ENCODE data around the gene NPVF. TPM values are rescaled to one million over a fixed set of nuclear protein-coding genes. Genes with fewer than 3 reads are reported as not detected.
A peak's percentile ranks its signal among the peaks of the same experiment; 100 is the strongest.

NPVF gene
- total RNA-seq, 1 experiment from 2014 or later: not detected

GRCh38 chr7:25207887-25208286 lies 20.4 kb downstream of the NPVF start:
- no peak overlapping the region for H3K9ac ChIP-seq (ENCODE audit: low read length)
- H3K4me1 ChIP-seq (ENCODE audit: insufficient read depth, low read length): no peaks in the 10 kb centered on the region
- H3K9me3 ChIP-seq (ENCODE audit: low read length): 0 out of 2 replicates have a peak, but pooled peaks cover 5% of the 10 kb centered on the region
- no peaks in the 10 kb centered on the region for H3F3A ChIP-seq (ENCODE audit: low read length, unreplicated experiment)
- POLR2A ChIA-PET (ENCODE audit: unreplicated experiment): no interaction called here
- no peak for TF ChIP-seq EZH2 (IDR thresholded peaks at IDR 0.05; ENCODE audit: low read length, unreplicated experiment)
- no peak for TF ChIP-seq CTCF (conservative IDR thresholded peaks at IDR 0.05; ENCODE audit: low read depth, low read length)
- no peak for TF ChIP-seq EZH2phosphoT487 (IDR thresholded peaks at IDR 0.05; ENCODE audit: borderline replicate concordance, low read length)
- no peak overlapping the region for H3K4me3 ChIP-seq (ENCODE audit: low read length)
- H3K4me2 ChIP-seq (ENCODE audit: low read length): no peak overlapping the region
- no TSS peak for BruUV-seq (replicated peaks)
- H3K27ac ChIP-seq (ENCODE audit: low read length): no peak overlapping the region
- ATAC-seq (no peak), DNase-seq (no peak)
- peaks cover 38% of the 10 kb centered on the region for H3K27me3 ChIP-seq (ENCODE audit: low read length)
- H3K9me2 ChIP-seq (replicated peaks; ENCODE audit: low read length): no peaks in the 10 kb centered on the region
- CTCF ChIA-PET: no interaction called here
- H2AFZ ChIP-seq (ENCODE audit: low read length): no peak overlapping the region
- H3K36me3 ChIP-seq (ENCODE audit: low read depth, low read length): no peaks in the 10 kb centered on the region
- no peaks in the 10 kb centered on the region for H3K79me2 ChIP-seq (ENCODE audit: low read length)
- no peaks in the 10 kb centered on the region for H4K20me1 ChIP-seq (ENCODE audit: low read length)
- intact Hi-C loops (cut with micrococcal nuclease): no loop called here

GRCh38 chr7:25206765-25207164 lies 21.5 kb downstream of the NPVF start:
- no peak overlapping the region for H3K4me3 ChIP-seq (ENCODE audit: low read length)
- ChIA-PET POLR2A (ENCODE audit: unreplicated experiment) (no interaction called here), CTCF (no interaction called here)
- H2AFZ ChIP-seq (ENCODE audit: low read length): no peak overlapping the region
- no peaks in the 10 kb centered on the region for H3K4me1 ChIP-seq (ENCODE audit: insufficient read depth, low read length)
- DNase-seq (no peak), ATAC-seq (no peak)
- no peaks in the 10 kb centered on the region for H3K9me2 ChIP-seq (replicated peaks; ENCODE audit: low read length)
- no peaks in the 10 kb centered on the region for H3F3A ChIP-seq (ENCODE audit: low read length, unreplicated experiment)
- TF ChIP-seq CTCF (conservative IDR thresholded peaks at IDR 0.05; ENCODE audit: low read depth, low read length) (no peak), EZH2 (IDR thresholded peaks at IDR 0.05; ENCODE audit: low read length, unreplicated experiment) (no peak), EZH2phosphoT487 (IDR thresholded peaks at IDR 0.05; ENCODE audit: borderline replicate concordance, low read length) (no peak)
- no peak overlapping the region for H3K27ac ChIP-seq (ENCODE audit: low read length)
- peaks cover 46% of the 10 kb centered on the region for H3K27me3 ChIP-seq (ENCODE audit: low read length)
- no peak overlapping the region for H3K9ac ChIP-seq (ENCODE audit: low read length)
- H3K79me2 ChIP-seq (ENCODE audit: low read length): no peaks in the 10 kb centered on the region
- 0 out of 2 replicates have a peak, but pooled peaks cover 5% of the 10 kb centered on the region for H3K9me3 ChIP-seq (ENCODE audit: low read length)
- no peaks in the 10 kb centered on the region for H3K36me3 ChIP-seq (ENCODE audit: low read depth, low read length)
- H3K4me2 ChIP-seq (ENCODE audit: low read length): no peak overlapping the region
- intact Hi-C loops (cut with micrococcal nuclease): no loop called here
- BruUV-seq (replicated peaks): no TSS peak
- H4K20me1 ChIP-seq (ENCODE audit: low read length): no peaks in the 10 kb centered on the region

- ATAC-seq (no peak), DNase-seq (peak; percentile 6)
- Histone ChIP-seq H3K9me2 (replicated peaks; ENCODE audit: low read length) (no peaks in the 10 kb centered on the region), H3K36me3 (ENCODE audit: low read depth, low read length) (no peaks in the 10 kb centered on the region), H3K9me3 (ENCODE audit: low read length) (no peaks in the 10 kb centered on the region), H3K9ac (ENCODE audit: low read length) (no peak overlapping the region), H3K27me3 (ENCODE audit: low read length) (peaks cover 39% of the 10 kb centered on the region), H3K79me2 (ENCODE audit: low read length) (no peaks in the 10 kb centered on the region), H3K4me3 (ENCODE audit: low read length) (no peak overlapping the region), H2AFZ (ENCODE audit: low read length) (no peak overlapping the region), H3K4me2 (ENCODE audit: low read length) (no peak overlapping the region), H3F3A (ENCODE audit: low read length, unreplicated experiment) (no peaks in the 10 kb centered on the region), H3K4me1 (ENCODE audit: insufficient read depth, low read length) (no peaks in the 10 kb centered on the region), H4K20me1 (ENCODE audit: low read length) (no peaks in the 10 kb centered on the region), H3K27ac (ENCODE audit: low read length) (no peak overlapping the region)
- intact Hi-C loops (cut with micrococcal nuclease): no loop called here
- POLR2A ChIA-PET (ENCODE audit: unreplicated experiment): no interaction called here
- CTCF ChIA-PET: no interaction called here
- no peak for TF ChIP-seq EZH2phosphoT487 (IDR thresholded peaks at IDR 0.05; ENCODE audit: borderline replicate concordance, low read length)
- TF ChIP-seq EZH2 (IDR thresholded peaks at IDR 0.05; ENCODE audit: low read length, unreplicated experiment): no peak
- no peak for TF ChIP-seq CTCF (conservative IDR thresholded peaks at IDR 0.05; ENCODE audit: low read depth, low read length)
- no TSS peak for BruUV-seq (replicated peaks)
These were observed 32.0 kb downstream of the NPVF start for GRCh38 chr7:25196132-25196896.
